ENCODE results near the gene CLASP1. TPM values are rescaled to one million over a fixed set of nuclear protein-coding genes. Genes with fewer than 3 reads are reported as not detected.
"Not testable (repeated sequence)": the region's sequence is repeated elsewhere in the genome, so short reads cannot be mapped to it uniquely, and the experiment has no call there.

Gene CLASP1
- total RNA-seq, 1 donor from 2014 or later: 51.4 TPM

DNA sequence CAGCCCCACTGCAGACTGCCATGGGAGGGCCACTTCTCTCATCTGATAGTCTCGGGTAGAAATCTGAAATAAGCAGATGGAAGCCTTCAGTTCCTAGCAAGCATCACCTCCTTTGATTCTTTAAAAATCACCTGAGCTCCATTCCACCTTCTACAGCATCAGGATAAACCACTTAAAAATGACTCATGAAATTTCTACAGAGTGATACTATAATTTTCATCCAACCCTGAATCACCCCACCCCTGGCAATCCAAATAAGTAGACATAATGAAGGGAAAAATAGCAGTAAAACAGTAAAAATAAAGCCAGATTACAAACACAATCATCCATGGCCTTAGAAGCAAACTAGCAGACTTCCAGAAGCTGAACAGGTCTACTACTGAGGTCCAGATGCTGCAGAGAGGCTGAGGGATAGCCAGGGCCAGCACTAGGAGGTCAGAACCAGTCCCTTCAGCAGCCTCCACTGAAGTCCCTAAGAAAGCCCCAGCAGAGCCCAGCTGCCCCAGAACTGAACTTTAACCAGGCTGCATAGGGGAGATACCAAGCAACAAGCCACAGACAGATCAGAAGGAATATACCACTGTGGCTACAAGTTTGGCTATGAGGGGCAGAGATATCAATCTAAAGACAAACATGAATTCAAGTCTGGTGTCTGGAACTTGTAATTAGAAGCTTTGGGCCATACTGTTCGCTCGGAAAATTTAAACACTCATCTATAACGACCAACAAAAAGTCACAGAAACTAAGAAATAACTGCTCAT lies 173.3 kb downstream of the CLASP1 start:
- no peak for DNase-seq (ENCODE audit: low spot score)

DNA sequence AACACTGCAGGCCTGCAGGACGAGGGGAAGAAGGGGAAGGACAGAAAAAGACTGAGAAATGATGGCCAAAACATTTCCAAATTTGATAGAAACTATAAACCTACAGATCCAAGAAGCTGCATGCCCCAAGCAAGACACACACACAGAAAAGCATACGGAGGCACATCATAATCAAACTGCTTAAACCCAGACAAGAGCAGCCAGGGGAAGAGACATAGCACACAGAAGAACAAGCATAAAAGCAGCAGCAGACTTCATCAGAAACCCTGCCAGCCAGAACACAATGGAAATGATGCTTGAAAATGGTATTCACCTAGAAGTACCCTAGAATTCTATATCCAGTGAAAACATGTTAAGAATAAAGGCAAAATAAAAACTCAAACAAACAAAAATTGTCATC lies 175.8 kb downstream of the CLASP1 start:
- no peak for DNase-seq (ENCODE audit: low spot score)

DNA sequence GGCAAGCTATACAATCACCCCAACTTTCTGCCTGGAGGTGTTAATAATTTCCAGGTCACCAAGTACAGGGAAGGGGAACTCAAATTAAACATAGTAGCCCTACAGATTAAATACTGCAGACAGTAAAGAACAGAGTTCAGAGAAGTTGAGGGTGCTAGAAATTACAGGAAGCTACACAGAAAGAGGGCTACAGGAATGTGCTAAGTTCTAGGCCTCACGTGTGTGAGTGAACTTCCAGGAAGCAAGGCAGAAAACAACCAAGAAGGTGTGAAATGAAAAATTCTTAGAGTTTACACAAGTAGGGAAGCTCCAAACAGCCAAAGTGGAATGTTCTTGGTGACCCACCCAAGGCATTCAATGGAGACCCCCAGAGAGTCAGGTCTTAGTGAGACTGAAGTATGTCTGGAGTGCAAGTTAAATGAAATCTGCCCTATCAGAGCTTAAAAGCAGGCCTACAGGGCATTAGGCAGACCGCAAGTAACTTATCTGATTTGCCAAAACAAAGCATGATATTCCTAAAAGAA lies 176.7 kb downstream of the CLASP1 start:
- no peak for DNase-seq (ENCODE audit: low spot score)

DNA sequence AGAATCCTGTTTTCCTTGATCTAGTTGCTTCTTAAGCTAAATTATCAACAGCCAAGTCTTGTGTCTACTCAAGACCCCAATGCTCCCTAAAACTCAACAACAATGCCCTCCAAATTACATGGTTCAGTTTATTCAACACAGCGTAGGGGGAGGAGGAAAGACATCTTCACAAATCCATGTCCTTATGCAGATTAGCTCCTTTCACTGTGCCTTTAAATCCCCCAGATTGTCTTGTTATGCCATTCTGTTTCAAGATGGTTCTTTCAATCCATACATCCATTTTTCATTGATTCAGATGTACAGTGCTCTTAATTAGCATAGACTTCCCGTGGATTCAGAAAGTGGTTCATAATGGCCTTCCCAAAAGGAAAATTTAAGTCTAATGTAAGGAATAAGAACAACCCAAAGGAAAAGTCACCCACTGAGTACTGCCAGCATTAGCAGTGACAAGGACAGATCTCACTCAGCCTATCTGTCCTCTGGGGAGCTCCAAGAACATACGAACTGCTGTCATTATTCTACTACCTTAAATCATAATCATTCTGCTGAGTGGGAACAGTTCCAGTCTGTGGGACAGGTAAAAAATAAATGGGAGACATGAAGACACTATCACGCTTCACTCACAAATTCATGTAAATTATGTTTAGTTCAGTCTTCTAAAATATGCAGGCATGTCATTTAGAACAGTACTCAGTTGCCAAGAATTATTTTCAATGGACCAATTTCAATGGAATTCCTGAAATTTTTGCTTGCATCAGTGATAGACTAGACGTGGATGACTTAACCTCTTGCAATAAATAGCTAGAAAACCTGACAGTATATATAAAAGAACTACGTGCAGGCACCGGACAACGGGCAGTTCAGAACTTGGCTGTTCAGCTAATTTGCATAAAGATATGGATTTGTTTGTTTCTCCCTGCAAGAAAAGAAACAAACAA lies 177.5 kb downstream of the CLASP1 start:
- DNase-seq (ENCODE audit: low spot score): no peak

DNA sequence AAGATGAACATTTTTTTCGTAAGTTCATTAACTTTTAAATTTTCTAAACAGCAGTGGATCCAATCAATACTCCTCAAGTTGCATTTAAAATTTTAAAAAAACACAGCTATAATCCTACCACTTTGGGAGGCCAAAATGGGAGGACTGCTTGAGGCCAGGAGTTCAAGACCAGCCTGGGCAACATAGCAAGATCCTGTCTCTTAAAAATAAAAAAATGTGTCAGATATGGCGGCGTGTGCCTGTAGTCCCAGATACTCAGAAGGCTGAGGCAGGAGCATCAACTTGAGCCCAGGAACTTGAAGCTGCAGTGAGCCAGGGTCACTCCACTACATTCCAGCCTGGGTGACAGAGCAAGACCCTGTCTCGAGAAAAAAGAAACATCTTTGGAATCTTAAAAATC lies 178.3 kb downstream of the CLASP1 start:
- DNase-seq (ENCODE audit: low spot score): no peak

DNA sequence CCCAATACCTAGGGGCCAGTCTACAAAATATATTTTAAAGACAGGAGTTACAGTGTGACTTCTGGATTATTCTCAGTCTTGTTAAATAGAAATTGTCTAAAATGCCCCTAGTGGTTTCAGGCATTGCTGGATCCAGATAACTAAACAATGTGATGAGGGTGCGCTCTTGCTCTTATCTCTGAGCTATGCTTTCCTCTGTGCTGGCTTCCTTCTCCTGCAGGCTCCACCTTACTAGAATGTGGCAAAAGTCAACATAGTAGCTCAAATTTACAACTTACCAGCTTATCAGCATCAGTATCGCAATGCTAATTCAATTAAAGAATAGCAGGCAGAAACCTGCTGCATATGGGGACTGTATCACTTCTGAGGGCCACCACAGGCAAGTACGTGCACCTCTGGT lies 179.9 kb downstream of the CLASP1 start:
- no peak for DNase-seq (ENCODE audit: low spot score)

DNA sequence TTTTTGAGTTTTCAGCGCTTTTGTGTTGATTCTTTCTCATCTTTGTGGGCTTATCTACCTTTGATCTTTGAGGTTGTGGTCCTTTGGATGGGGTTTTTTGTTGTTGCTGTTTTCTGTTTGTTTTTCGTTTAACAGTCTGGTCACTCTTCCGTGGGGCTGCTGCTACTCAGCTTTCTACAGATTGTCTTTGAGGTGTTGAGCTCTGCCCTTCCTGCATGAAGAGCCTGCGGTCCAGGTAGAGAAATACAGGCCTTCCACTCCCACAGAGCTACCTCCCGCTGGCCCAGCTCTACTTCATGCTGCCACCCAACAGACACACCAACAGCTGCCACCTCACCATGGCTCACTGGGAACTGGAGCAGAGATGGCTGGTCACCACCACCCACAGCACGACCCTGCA lies 180.3 kb downstream of the CLASP1 start:
- no peak for DNase-seq (ENCODE audit: low spot score)

DNA sequence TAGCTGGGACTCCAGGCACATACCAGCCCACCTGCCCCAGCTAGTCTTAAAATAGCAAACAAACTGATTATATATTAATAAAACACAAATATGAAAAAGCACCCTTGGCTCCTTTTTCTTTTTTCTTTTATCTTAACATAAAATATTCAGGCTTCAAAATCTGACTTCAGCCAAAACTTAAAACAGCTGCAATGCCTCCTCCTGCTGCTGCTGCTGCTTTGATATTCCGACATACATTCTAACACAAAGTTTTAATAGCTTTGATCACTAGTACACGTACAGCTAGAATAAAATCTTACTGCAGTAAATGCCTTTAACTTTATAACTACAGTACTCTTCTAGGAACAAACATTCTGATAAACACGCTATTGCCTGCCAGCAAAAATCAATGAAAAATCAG lies 190.0 kb downstream of the CLASP1 start:
- DNase-seq (ENCODE audit: low spot score): no peak

DNA sequence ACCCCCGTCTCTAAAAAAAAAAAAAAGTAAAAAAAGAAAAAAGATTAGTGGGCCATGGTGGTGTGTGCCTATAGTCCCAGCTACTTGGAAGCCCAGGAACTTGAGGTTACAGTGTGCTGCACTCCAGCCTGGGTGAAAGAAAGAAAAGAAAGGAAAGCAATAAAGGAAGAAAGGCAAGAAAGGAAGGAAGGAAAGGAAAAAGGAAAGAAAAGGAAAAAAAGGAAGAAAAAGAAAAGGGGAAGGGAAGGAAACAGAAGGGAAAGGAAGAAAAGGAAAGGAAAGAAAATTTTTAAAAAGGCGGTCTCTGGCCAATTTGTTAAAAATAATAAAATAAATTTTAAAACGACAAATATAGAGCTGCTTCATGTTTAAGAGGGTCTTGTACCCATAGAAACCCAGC lies 192.9 kb downstream of the CLASP1 start:
- no peak for DNase-seq (ENCODE audit: low spot score)

DNA sequence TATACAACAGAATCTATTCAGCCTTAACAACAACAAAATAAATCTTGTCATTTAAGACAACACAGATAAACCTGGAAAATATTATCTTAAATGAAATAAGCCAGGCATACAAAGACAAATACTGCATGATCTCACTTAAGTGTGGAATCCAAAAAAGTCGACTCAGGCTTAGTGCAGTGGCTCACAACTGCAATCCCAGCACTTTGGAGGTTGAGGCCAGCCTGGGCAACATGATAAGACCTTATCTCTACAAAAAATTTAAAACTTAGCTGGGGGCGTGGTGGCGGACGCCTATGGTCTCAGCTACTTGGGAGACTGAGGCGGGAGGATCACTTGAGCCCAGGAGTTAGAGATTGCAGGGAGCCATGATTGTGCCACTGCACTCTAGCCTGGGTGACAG lies 193.8 kb downstream of the CLASP1 start:
- no peak for DNase-seq (ENCODE audit: low spot score)

DNA sequence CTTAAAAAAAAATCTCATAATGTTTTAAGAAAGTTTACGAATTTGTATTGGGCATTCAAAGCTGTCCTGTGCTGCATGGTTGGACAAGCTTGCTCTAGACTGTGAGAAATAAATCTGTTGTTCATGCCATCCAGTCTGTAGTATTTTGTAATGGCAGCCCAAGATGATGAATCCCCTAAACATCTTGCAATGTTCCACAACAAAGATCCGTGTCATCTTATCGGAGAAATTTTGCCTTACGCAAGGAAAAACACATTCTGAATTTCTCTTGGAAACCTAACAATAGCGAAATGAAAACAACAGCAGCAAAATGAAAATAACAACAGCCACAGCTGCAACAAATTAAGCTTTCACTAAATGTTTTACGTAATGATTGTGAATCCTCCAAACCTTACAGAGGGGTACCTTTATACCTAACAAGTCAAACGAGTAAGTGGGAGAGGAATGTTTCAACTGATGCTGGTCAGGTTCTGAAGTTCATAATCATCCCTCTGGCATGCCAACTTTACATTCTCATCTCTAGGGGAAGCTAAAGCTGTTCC lies 194.6 kb downstream of the CLASP1 start:
- no peak for DNase-seq (ENCODE audit: low spot score)

DNA sequence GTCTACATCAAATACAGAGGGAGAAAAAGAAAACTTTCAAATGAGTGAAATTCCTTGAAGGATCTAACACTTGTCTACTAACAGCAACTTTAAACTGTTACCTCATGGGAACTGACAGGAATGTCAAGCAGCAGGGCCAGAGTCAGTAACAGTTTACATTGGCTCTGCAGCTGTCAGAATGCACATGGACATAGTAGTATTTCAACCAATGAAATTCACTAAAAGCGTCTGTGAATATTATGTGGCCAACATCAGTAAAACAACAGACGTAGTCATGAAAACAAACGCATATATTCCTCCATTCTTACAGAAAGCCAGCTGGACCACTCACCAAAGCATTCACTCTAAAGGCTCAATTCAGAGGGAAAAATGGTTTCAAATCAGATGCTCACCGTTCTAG lies 197.9 kb downstream of the CLASP1 start:
- no peak for DNase-seq (ENCODE audit: low spot score)

DNA sequence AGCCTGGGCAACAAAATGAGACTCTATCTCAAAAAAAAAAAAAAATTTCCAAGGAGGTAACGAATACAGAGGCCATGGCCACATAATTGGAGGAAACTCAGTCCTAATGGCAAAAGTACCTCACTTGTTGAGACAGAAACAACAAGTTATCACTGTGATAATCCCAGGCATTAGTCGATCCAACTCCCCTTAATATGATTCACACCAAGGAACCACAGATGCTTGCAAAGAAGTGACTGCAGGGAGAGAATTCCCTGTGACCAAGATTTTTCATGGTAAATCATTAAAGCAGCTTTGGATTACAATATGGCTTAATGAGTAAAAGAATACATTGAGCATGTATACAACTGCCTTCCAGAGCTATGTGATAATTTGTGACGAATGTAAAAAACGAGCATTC lies 199.0 kb downstream of the CLASP1 start:
- DNase-seq (ENCODE audit: low spot score): no peak

DNA sequence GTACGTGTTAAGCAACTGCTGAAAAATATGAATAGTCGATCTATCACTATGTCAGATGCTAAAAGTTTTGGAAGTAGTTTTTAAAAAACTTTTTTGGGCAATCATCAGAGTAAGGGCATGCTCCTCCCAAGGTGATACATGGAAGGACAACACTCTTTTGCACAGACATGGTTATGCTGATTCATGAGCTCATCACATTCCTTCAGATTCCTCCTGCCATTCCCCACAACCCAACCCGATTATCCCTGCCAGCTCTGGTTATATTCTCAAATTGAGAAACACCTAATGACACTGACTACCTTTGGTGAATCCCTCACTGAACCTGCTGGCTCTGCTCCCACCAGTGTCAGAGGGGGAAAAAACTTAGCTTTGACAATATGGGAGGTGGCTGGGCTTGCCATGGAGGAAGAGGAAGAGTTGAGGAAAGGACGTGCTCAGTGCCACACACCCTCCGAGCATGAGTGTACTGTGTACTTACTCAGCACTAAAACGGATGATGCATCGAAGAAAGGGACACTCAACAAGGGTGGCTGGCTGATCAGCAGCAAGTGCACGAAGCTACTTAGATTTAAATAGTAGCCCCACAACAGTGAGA lies 202.5 kb downstream of the CLASP1 start:
- DNase-seq (ENCODE audit: low spot score): no peak

DNA sequence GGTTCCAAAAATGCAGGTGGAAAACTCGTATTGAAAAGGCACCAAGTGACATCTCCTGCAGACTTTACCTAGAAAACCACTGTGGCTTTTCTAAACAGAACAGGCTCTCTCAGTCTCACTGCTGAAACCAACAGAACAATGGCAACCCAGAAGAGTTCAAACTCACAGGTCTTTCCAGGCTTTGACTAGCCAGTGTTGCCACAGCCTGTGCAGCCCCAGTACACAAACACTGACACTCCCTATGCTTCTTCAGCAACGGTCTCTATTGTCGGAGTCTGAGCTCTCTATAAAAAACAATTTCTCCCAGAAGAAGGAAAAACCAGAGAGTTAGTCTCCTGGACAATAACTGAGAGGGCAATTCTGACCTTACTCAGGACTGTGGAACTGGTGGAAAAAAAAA lies 206.4 kb downstream of the CLASP1 start:
- no peak for DNase-seq (ENCODE audit: low spot score)

DNA sequence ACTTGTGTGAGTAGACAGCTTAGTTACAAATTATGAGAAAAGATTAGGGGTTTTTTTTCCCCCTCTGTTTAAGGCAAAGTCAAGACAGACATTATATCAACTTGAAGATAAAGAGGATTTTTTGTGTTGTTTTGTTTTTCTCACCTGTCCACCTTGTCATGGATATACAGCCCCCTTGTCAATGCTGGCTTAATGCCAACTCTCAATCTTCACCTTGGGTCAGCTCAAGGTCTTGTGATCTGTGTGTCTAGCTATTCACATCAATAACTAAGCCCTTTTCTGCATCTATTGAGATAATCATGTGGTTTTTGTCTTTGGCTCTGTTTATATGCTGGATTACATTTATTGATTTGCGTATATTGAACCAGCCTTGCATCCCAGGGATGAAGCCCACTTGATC lies 211.0 kb downstream of the CLASP1 start:
- not testable (repeated sequence) for DNase-seq (ENCODE audit: low spot score)

DNA sequence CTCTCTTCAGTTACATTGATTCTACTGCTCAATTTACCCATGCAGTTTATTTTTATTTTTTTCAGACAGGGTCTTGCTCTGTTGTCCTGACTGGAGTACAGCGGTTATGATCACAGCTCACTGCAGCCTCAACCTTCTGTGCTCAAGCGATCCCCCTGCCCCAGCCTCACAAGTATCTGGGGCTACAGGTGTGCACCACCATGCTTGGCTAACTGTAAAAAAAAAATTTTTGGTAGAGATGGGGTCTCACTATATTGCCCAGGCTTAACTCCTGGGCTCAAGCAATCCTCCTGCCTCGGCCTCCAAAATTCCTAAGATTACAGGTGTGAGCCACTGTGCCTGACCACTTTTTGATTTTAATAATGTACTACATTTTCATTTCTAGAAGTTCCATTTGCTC lies 212.3 kb downstream of the CLASP1 start:
- DNase-seq (ENCODE audit: low spot score): no peak

DNA sequence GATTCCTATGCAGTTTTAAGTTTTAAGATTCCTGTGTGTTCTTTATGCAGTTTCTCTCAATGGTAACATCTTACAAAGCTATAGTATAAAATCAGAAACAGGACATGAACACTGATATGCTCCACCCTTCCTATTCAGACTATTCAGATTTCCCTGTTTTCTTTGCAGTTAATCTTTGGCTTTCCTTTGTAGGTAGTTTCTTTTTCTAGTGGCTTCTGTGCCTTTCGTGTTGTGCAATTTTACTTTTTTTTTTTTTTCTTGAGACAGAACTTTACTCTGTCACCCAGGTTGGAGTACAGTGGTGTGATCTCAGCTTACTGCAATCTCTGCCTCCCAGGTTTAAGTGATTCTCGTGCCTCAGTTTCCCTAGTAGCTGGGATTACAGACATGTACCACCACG lies 213.5 kb downstream of the CLASP1 start:
- no peak for DNase-seq (ENCODE audit: low spot score)

DNA sequence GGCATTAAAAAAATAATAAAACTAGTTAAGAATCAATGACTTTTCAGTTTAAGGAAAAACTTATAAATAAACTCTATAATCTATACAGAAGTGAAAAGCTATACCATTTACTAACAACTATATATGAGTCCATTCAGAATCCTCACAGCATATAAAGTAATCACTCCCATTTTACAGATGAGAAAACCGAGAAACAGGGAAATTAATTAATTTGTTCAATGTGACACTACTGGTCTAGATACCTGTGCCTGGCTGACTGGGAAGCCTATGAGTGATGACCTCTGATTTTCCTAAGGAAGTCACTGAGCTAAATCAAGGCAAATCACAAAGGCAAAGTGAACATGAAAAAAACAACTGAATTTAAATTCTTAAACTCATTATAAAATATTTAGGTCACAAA lies 218.0 kb downstream of the CLASP1 start:
- DNase-seq (ENCODE audit: low spot score): no peak

DNA sequence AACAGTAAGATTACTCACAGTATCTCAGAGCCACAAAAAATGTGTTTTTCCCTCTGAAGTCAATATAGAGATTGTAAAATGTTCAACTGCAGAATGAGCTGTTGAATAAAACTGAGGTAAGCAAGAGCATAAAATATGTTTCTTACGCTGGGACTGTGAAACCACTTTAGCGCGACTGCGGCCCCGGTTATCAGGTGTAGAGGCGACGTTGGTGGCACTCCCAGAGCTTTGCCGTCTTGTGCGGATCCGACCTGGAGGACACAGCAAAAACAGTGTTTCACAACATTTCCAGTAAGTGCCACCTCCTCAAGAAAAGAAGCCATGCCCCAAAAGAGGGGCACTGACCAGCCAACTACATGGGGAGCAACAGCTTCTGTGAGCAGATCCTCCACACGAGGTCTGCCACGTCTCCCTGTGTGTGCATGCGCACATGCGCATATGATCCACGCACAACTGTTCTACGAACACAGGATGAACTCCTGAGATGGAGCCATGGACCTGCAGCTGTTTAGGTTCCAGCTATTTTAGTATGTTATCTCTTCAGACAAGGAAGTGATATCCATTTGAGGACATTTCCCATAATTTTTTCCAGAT lies 219.2 kb downstream of the CLASP1 start:
- DNase-seq (ENCODE audit: low spot score): no peak

DNA sequence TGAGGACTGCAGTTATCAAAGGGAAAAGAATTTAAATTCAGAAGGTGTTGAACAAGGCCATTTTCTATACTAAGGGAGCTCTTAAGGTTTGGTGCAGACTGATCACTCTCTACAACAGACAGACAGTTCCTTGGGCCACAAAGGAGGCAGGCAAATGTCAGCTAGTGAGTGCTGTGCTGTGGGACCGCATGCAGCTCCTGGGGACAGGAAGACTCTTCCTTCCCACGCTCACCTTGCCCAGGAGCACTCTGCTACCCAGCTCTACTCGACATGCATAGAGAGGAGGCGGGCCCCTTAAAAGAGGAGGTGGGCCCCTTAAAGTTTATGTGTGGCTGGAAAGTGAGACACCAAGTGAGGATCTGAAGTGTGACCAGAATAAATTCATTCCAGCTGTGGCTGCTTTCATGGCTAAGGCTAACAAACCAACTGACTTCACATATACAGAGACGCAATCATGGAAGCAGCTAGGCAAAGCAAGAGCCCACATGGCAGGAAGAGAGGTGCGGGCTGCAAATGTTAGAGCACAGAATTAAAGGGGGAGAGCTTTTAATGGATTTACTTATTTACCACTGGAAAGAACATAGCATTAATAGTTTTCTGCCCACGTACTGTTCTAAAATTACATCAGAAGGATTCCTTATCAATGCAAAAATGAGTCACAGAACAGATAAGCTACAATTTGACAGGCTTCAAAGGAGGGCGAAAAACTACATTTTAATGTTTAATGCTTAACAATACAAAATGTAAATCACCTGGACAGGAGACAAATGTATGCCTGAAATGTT lies 220.0 kb downstream of the CLASP1 start:
- DNase-seq (ENCODE audit: low spot score): no peak
